HEK293 (cell line): ENCODE data around the gene CERS4.

Experiments
- KLF16 ChIP-seq: fragments of 450-650 bp; formaldehyde crosslinking; IDR thresholded peaks from 2 replicates; pipeline ENCODE4 v1.5.1; 2017; ENCODE audit warnings: missing biosample characterization, missing genetic modification characterization
- TCF7L2 ChIP-seq: IDR thresholded peaks from 2 replicates; pipeline ENCODE4 v1.6.1; 2011; ENCODE audit warnings: low read depth, mild to moderate bottlenecking, inconsistent platforms, low read length, moderate library complexity, borderline replicate concordance
- ZNF121 ChIP-seq: fragments of 450-650 bp; formaldehyde crosslinking; IDR thresholded peaks from 2 replicates; pipeline ENCODE4 v1.5.1; 2016; ENCODE audit warnings: missing biosample characterization, missing genetic modification characterization
- ZNF23 ChIP-seq: fragments of 450-650 bp; formaldehyde crosslinking; IDR thresholded peaks from 2 replicates; pipeline ENCODE4 v1.5.1; 2016; ENCODE audit warnings: missing biosample characterization, missing genetic modification characterization, borderline replicate concordance
- ZNF530 ChIP-seq: fragments of 450-650 bp; formaldehyde crosslinking; IDR thresholded peaks from 2 replicates; pipeline ENCODE4 v1.5.1; 2016; ENCODE audit warnings: low read depth, missing biosample characterization, missing genetic modification characterization
- ZSCAN16 ChIP-seq: fragments of 450-650 bp; formaldehyde crosslinking; IDR thresholded peaks from 2 replicates; pipeline ENCODE4 v1.5.1; 2016; ENCODE audit warnings: missing biosample characterization, missing genetic modification characterization
- TF ChIP-seq, protein P1 (sequence below): fragments of 450-650 bp; formaldehyde crosslinking; IDR thresholded peaks from 2 replicates; pipeline ENCODE4 v1.5.1; 2017; ENCODE audit warnings: missing biosample characterization, missing genetic modification characterization
- TF ChIP-seq, protein P2 (sequence below): fragments of 450-650 bp; formaldehyde crosslinking; IDR thresholded peaks from 2 replicates; pipeline ENCODE4 v1.5.1; 2016; ENCODE audit warnings: missing biosample characterization, missing genetic modification characterization
- TF ChIP-seq, protein P3 (sequence below): fragments of 450-650 bp; formaldehyde crosslinking; IDR thresholded peaks from 2 replicates; pipeline ENCODE4 v1.5.1; 2016; ENCODE audit warnings: missing biosample characterization, missing genetic modification characterization, low read depth

DNA sequence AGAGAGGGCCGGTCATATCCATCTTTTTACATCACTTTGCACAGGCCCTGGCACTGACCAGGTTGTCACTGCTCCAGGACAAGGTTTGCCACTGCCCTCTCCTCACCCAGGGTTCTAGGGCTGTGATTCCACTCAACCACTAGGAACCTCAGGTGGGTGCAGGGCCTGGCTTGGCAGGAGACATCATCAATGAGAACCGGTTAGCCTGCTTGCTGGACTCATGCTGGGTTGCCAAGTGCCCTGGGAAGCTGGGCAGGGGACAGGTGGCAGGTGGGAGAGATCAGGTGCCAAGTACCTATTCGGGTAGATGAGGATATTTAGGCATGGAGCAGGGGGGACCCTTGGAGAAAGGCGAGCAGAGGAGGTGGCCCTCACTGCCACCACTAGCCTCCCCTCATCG lies 4.2 kb upstream of the CERS4 start:
- no peak for TF ChIP-seq KLF16
- TF ChIP-seq, protein P1, sequence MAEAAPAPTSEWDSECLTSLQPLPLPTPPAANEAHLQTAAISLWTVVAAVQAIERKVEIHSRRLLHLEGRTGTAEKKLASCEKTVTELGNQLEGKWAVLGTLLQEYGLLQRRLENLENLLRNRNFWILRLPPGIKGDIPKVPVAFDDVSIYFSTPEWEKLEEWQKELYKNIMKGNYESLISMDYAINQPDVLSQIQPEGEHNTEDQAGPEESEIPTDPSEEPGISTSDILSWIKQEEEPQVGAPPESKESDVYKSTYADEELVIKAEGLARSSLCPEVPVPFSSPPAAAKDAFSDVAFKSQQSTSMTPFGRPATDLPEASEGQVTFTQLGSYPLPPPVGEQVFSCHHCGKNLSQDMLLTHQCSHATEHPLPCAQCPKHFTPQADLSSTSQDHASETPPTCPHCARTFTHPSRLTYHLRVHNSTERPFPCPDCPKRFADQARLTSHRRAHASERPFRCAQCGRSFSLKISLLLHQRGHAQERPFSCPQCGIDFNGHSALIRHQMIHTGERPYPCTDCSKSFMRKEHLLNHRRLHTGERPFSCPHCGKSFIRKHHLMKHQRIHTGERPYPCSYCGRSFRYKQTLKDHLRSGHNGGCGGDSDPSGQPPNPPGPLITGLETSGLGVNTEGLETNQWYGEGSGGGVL (tag by site-specific recombination) = no peak
- TF ChIP-seq ZSCAN16 = no peak
- TF ChIP-seq ZNF530 (tag by site-specific recombination) = no peak
- TF ChIP-seq, protein P2, sequence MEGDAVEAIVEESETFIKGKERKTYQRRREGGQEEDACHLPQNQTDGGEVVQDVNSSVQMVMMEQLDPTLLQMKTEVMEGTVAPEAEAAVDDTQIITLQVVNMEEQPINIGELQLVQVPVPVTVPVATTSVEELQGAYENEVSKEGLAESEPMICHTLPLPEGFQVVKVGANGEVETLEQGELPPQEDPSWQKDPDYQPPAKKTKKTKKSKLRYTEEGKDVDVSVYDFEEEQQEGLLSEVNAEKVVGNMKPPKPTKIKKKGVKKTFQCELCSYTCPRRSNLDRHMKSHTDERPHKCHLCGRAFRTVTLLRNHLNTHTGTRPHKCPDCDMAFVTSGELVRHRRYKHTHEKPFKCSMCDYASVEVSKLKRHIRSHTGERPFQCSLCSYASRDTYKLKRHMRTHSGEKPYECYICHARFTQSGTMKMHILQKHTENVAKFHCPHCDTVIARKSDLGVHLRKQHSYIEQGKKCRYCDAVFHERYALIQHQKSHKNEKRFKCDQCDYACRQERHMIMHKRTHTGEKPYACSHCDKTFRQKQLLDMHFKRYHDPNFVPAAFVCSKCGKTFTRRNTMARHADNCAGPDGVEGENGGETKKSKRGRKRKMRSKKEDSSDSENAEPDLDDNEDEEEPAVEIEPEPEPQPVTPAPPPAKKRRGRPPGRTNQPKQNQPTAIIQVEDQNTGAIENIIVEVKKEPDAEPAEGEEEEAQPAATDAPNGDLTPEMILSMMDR (tag by site-specific recombination) = no peak
- TF ChIP-seq TCF7L2 = no peak
- TF ChIP-seq, protein P3, sequence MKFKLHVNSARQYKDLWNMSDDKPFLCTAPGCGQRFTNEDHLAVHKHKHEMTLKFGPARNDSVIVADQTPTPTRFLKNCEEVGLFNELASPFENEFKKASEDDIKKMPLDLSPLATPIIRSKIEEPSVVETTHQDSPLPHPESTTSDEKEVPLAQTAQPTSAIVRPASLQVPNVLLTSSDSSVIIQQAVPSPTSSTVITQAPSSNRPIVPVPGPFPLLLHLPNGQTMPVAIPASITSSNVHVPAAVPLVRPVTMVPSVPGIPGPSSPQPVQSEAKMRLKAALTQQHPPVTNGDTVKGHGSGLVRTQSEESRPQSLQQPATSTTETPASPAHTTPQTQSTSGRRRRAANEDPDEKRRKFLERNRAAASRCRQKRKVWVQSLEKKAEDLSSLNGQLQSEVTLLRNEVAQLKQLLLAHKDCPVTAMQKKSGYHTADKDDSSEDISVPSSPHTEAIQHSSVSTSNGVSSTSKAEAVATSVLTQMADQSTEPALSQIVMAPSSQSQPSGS (tag by site-specific recombination) = no peak
- no peak for TF ChIP-seq ZNF23 (tag by site-specific recombination)
- TF ChIP-seq ZNF121 (tag by site-specific recombination) = no peak
